Measurements from ENCODE around the gene APC2. TPM values are rescaled to one million over a fixed set of nuclear protein-coding genes. Genes with fewer than 3 reads are reported as not detected.

Gene APC2
- total RNA-seq, 2 donors from 2014 or later: 0.18 to 0.56 TPM

DNA sequence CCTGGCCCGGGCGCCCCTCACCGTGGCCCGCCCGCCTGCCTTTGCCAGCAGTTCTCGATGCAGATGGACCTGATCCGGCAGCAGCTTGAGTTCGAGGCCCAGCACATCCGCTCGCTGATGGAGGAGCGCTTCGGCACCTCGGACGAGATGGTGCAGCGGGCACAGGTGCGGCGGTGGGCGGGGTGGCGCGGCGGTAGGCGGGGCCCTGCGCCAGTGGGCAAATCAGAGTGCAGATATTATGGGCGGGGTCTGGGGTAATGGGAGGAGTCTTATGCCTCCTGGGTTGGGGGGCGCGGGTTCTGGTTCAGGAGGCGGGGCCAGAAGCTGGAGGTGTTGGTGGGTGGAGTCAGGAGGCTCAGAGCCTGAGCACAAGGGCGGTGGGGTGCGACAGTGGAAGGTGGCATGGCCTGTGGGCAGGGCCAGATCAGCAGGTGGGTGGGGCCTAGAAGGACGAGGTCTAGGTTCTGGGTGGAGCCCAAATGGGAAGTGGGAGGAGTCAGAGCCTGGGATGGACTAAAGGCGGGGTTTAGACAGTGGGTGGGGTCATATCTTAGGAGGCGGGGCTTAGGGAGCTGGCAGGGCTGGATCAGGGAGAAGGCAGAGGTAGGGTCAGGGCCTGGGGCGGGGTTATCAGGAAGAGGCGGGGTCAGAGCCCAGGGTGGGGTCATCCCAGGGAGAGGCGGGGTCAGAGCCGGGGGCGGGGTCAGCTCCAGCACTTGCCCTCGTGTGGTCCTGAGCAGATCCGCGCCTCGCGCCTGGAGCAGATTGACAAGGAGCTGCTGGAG, 5.6 kb downstream of the APC2 start:
- intact Hi-C loops (cut with DNase I, micrococcal nuclease): no loop called here
- ATAC-seq (peak; percentile 83), DNase-seq (peak; percentile 84)

DNA sequence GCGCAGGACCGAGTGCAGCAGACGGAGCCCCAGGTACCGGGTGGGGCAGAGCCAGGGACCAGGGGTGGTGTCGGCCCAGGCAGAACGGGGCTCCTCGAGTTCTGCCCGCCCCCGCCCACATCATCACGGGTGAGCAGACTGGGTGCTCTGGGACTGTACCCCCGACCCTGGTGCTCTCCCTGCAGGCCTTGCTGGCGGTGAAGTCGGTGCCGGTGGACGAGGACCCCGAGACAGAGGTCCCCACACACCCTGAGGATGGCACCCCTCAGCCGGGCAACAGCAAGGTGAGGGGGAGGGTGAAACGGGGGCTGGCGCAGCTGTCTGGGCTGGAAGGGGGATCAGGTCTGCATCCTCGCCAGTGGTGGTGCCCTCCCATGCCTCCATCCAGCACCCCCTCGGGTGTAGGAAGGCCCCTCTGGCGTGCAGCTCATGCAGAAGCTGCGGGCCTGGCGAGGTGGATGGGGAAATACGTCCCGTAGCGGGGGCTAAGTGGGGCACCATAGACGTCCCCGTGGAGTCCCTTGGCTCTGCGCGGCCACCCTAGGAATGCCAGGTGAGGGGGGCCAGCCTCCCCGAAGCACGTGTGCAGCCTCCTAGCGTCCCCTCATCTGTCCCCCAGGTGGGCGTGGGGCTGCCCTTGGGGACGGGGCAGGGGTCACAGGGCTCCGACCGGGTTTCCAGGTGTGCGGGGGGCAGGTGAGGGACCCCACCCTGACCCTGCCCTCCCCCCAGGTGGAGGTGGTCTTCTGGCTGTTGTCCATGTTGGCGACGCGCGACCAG, 6.4 kb downstream of the APC2 start:
- DNase-seq (no peak), ATAC-seq (no peak)
- intact Hi-C loops (cut with DNase I, micrococcal nuclease): no loop called here

DNA sequence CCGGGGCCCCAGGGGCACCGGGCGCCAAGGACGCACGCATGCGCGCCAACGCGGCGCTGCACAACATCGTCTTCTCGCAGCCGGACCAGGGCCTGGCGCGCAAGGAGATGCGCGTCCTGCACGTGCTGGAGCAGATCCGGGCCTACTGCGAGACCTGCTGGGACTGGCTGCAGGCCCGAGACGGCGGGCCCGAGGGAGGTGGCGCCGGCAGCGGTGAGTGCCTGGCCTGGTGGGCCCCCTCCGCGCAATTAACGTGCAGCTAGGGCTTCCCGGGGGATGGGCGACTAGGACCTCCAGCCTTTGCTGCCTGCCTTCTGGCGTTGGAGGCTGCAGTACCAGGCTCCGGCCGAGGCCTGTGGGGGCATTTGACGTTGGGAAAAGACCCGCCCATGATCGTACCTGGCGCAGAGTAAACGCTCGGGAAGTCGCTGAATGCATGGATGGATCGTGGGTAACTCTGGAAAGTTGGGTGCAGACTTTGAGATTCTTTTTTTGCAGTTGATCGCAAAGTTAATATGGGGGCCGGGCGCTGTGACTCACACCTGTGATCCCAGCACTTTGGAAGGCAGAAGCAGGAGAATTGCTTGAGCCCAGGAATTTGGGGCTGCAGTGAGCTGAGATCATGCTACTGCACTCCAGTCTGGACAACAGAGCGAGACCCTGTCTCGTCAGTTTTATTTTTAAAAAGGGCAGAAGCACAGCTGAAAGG, 7.3 kb downstream of the APC2 start:
- no peak for ATAC-seq

DNA sequence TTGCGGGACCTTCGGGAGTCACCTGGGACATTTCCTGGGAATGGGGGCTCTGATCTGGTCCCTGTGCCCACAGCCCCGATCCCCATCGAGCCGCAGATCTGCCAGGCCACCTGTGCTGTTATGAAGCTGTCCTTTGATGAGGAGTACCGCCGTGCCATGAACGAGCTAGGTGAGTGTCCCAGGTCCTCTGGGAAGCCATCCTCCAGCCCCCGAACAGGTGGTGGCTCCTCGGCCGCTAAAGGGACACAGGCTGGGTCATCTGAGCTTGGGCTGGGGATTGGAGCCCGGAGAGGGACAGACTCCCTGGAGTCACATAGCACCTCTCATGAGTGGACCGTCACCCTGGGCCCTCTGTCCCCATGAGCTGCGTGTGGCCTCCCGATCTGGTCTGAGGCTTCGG, 8.0 kb downstream of the APC2 start:
- ATAC-seq: no peak
- intact Hi-C loops (cut with DNase I, micrococcal nuclease): no loop called here
- peak in 1 of 2 donors; percentile 22 for DNase-seq

More for the DNA sequence above, 7.3 kb downstream of the APC2 start:
- DNase-seq: no peak
- intact Hi-C loops (cut with DNase I, micrococcal nuclease): no loop called here

DNA sequence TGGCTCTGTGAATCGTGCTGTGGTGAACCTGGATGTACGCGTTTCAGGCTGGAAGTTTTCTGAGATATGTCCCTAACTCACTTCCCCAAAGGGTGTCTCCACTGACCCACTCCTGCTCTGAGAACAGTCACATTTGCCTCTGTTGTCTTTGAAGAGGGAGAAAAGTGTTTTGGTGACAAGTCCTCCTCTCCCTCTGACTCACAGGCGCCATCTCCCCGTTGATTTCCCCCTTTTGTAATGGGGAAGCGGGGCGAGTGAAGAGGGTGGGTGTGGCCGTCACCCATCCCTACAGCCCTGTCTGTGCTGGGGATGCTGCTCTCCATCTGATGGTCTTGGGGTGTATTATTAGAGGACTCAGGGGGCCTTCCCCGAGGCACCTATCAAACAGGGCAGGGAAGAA, 9.6 kb downstream of the APC2 start:
- DNase-seq: no peak
- intact Hi-C loops (cut with DNase I, micrococcal nuclease): no loop called here
- no peak for ATAC-seq

DNA sequence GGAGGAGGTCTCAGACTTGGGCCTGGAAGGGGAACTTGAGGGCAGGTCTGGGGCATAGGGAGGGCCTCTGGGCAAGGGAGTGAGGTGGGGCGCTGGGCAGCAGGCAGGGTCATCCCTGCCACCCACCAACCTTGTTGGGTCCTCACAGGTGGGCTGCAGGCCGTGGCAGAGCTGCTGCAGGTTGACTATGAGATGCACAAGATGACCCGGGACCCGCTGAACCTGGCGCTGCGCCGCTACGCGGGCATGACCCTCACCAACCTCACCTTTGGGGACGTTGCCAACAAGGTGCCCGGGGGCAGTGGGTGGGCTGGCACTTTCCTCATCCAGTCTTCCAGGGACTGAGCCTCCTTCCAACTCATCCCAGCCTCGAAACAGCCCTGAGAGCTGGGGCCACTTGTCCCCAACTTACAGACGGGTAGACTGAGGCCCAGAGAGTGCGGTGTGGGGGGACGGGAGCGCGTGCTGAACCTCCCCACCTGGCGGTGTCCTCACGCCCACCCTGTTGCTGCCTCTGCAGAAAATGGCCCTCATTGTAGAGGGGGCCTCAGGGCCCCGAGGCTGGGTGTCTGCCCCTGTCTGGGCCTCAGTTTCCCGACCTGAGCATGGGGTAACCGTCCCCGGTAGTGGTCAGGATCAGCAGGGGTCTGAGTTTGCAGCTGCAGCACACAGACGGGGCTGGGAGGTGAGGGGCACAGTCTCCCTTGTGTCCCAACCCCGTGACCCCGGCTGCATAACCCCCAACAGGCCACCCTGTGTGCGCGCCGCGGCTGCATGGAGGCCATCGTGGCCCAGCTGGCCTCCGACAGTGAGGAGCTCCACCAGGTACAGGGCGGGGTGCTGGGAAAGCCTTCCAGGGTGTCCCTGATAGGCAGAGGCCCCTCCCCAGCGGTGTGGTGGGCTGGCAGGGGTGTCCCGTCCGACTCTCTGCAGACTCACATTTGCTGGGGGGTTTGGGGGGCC, 10.4 kb downstream of the APC2 start:
- DNase-seq: no peak
- intact Hi-C loops (cut with DNase I, micrococcal nuclease): no loop called here

DNA sequence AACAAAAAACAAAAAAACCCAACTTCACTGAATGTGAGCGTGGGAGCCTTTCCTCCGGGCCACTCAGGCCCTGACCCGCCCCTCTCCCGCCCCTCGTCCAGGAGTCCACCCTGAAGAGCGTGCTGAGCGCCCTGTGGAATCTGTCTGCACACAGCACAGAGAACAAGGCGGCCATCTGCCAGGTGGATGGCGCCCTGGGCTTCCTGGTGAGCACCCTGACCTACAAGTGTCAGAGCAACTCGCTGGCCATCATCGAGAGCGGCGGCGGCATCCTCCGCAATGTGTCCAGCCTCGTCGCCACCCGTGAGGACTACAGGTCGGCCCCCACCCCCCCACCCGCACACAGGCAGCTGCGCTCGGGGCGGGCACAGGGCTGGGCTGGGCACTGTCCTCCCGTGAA, 11.9 kb downstream of the APC2 start:
- ATAC-seq: no peak
- intact Hi-C loops (cut with DNase I, micrococcal nuclease): no loop called here

More for the DNA sequence above, 10.4 kb downstream of the APC2 start:
- ATAC-seq: no peak

DNA sequence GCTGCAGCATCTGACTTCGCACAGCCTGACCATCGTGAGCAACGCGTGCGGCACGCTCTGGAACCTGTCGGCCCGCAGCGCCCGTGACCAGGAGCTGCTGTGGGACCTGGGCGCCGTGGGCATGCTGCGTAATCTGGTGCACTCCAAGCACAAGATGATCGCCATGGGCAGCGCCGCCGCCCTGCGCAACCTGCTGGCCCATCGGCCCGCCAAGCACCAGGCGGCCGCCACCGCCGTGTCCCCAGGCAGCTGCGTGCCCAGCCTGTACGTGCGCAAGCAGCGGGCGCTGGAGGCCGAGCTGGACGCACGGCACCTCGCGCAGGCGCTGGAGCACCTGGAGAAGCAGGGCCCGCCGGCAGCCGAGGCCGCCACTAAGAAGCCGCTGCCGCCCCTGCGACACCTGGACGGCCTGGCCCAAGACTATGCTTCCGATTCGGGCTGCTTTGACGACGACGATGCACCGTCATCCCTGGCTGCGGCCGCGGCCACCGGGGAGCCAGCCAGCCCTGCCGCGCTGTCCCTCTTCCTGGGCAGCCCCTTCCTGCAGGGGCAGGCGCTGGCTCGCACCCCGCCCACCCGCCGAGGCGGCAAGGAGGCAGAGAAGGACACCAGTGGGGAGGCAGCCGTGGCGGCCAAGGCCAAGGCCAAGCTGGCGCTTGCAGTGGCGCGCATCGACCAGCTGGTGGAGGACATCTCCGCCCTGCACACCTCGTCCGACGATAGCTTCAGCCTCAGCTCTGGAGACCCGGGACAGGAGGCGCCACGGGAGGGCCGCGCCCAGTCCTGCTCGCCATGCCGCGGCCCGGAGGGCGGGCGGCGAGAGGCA, 15.5 kb downstream of the APC2 start:
- DNase-seq (peak; percentile 35 to 75), ATAC-seq (peak; percentile 82)
- intact Hi-C loops (cut with DNase I, micrococcal nuclease): no loop called here

More for the DNA sequence above, 11.9 kb downstream of the APC2 start:
- DNase-seq: no peak

DNA sequence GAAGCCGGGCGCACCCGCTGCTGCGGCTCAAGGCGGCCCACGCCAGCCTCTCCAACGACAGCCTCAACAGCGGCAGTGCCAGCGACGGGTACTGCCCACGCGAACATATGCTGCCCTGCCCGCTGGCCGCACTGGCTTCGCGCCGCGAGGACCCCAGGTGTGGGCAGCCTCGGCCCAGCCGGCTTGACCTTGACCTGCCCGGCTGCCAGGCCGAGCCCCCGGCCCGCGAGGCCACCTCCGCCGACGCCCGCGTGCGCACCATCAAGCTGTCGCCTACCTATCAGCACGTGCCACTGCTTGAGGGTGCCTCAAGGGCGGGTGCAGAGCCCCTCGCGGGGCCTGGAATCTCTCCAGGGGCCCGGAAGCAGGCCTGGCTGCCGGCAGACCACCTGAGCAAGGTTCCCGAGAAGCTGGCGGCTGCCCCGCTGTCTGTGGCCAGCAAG, 16.1 kb downstream of the APC2 start:
- DNase-seq (peak in 1 of 2 donors; percentile 21), ATAC-seq (no peak)
- intact Hi-C loops (cut with DNase I, micrococcal nuclease): no loop called here

DNA sequence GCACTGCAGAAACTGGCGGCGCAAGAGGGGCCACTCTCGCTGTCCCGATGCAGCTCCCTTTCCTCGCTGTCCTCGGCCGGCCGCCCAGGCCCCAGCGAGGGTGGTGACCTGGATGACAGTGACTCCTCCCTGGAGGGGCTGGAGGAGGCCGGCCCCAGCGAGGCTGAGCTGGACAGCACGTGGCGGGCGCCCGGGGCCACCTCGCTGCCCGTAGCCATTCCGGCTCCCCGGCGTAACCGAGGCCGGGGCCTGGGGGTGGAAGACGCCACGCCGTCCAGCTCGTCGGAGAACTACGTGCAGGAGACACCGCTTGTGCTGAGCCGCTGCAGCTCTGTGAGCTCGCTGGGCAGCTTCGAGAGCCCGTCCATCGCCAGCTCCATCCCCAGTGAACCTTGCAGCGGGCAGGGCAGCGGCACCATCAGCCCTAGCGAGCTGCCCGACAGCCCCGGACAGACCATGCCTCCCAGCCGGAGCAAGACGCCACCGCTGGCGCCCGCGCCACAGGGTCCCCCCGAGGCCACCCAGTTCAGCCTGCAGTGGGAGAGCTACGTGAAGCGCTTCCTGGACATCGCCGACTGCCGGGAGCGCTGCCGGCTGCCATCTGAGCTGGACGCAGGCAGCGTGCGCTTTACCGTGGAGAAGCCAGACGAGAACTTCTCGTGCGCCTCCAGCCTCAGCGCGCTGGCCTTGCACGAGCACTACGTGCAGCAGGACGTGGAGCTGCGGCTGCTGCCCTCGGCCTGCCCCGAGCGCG, 16.7 kb downstream of the APC2 start:
- peak in 1 of 2 donors; percentile 25 for DNase-seq
- no peak for ATAC-seq
- intact Hi-C loops (cut with DNase I, micrococcal nuclease): no loop called here

DNA sequence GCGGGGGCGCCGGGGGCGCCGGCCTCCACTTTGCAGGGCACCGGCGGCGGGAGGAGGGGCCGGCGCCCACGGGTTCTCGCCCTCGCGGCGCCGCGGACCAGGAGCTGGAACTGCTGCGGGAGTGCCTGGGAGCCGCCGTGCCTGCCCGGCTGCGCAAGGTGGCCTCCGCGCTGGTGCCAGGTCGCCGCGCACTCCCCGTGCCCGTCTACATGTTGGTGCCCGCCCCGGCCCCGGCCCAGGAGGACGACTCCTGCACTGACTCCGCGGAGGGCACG, 17.2 kb downstream of the APC2 start:
- ATAC-seq (no peak), DNase-seq (no peak)
- intact Hi-C loops (cut with DNase I, micrococcal nuclease): no loop called here

DNA sequence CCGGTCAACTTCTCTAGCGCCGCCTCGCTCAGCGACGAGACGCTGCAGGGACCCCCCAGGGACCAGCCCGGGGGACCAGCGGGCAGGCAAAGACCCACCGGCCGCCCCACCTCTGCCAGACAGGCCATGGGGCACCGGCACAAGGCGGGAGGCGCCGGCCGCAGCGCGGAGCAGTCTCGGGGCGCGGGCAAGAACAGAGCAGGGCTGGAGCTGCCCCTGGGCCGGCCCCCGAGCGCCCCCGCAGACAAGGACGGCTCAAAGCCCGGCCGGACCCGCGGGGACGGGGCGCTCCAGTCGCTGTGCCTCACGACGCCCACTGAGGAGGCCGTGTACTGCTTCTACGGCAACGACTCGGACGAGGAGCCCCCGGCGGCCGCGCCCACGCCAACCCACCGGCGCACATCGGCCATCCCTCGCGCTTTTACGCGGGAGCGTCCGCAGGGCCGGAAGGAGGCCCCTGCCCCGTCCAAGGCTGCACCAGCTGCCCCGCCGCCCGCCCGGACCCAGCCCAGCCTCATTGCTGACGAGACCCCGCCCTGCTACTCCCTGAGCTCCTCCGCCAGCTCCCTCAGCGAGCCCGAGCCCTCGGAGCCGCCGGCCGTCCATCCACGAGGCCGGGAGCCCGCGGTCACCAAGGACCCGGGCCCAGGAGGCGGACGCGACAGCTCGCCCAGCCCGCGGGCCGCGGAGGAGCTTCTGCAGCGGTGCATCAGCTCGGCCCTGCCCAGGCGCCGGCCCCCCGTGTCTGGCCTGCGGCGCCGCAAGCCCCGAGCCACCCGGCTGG, 17.8 kb downstream of the APC2 start:
- intact Hi-C loops (cut with DNase I, micrococcal nuclease): no loop called here
- no peak for ATAC-seq
- no peak for DNase-seq

DNA sequence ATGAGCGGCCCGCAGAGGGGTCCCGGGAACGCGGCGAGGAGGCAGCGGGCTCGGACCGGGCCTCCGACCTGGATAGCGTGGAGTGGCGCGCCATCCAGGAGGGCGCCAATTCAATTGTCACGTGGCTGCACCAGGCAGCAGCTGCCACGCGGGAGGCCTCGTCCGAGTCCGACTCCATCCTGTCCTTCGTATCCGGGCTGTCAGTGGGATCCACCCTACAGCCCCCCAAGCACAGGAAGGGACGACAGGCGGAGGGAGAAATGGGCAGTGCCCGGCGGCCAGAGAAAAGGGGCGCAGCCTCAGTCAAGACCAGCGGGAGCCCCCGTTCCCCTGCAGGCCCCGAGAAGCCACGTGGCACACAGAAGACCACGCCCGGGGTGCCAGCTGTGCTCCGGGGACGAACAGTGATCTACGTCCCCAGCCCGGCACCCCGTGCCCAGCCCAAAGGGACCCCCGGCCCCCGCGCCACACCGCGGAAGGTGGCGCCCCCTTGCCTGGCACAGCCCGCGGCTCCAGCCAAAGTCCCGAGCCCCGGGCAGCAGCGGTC, 18.4 kb downstream of the APC2 start:
- ATAC-seq (no peak), DNase-seq (no peak)
- intact Hi-C loops (cut with DNase I, micrococcal nuclease): no loop called here

DNA sequence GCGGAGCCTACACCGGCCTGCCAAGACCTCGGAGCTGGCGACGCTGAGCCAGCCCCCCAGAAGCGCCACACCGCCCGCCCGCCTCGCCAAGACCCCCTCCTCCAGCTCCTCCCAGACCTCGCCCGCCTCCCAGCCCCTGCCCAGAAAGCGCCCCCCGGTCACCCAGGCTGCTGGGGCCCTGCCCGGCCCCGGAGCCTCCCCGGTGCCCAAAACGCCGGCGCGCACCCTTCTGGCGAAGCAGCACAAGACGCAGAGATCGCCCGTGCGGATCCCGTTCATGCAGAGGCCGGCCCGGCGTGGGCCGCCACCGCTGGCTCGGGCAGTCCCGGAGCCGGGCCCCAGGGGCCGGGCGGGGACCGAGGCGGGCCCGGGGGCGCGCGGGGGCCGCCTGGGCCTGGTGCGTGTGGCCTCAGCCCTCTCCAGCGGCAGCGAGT, 18.9 kb downstream of the APC2 start:
- ATAC-seq (no peak), DNase-seq (peak in 1 of 2 donors; percentile 53)
- intact Hi-C loops (cut with DNase I, micrococcal nuclease): no loop called here

DNA sequence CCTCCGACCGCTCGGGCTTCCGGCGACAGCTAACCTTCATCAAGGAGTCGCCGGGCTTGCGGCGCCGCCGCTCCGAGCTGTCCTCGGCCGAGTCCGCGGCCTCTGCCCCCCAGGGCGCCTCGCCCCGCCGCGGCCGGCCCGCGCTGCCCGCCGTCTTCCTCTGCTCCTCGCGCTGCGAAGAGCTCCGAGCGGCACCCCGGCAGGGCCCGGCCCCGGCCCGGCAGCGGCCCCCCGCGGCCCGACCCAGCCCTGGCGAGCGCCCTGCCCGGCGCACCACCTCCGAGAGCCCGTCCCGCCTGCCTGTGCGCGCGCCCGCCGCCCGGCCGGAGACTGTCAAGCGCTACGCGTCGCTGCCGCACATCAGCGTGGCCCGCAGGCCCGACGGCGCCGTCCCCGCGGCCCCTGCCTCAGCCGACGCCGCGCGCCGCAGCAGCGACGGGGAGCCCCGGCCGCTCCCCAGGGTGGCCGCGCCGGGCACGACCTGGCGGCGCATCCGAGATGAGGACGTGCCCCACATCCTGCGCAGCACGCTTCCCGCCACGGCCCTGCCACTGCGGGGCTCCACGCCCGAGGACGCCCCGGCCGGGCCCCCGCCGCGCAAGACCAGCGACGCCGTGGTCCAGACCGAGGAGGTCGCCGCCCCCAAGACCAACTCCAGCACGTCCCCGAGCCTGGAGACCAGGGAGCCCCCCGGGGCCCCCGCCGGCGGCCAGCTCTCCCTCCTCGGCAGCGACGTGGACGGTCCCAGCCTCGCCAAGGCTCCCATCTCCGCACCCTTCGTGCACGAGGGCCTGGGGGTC, 19.5 kb downstream of the APC2 start:
- ATAC-seq (no peak), DNase-seq (peak in 1 of 2 donors; percentile 21)
- intact Hi-C loops (cut with DNase I, micrococcal nuclease): no loop called here

DNA sequence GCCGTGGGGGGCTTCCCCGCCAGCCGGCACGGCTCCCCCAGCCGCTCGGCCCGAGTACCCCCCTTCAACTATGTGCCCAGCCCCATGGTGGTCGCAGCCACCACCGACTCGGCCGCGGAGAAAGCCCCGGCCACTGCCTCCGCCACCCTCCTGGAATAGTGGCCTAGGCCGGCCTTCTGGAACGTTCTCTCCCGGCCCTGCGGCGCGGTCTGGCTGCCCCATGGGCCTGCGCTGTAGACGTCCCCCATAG, 20.1 kb downstream of the APC2 start:
- DNase-seq (no peak), ATAC-seq (no peak)
- intact Hi-C loops (cut with DNase I, micrococcal nuclease): no loop called here
